Left kidney (tissue), 2 donors: Measurements from ENCODE around the gene BCDIN3D. TPM values are rescaled to one million over a fixed set of nuclear protein-coding genes. Genes with fewer than 3 reads are reported as not detected.

ENCODE experiments used
- DNase-seq: peaks from one replicate; pipeline ENCODE4 v3.0.0-alpha.2; 2013
- polyA plus RNA-seq: library from polyadenylated mRNA; unstranded; fragments of 120-200 nt; gene quantifications from one replicate; pipeline ENCODE4 v1.2.1, GENCODE V29; 2013; ENCODE audit not compliant: insufficient read length

The BCDIN3D gene
- polyA plus RNA-seq, 1 donor = 7.7 TPM

DNA sequence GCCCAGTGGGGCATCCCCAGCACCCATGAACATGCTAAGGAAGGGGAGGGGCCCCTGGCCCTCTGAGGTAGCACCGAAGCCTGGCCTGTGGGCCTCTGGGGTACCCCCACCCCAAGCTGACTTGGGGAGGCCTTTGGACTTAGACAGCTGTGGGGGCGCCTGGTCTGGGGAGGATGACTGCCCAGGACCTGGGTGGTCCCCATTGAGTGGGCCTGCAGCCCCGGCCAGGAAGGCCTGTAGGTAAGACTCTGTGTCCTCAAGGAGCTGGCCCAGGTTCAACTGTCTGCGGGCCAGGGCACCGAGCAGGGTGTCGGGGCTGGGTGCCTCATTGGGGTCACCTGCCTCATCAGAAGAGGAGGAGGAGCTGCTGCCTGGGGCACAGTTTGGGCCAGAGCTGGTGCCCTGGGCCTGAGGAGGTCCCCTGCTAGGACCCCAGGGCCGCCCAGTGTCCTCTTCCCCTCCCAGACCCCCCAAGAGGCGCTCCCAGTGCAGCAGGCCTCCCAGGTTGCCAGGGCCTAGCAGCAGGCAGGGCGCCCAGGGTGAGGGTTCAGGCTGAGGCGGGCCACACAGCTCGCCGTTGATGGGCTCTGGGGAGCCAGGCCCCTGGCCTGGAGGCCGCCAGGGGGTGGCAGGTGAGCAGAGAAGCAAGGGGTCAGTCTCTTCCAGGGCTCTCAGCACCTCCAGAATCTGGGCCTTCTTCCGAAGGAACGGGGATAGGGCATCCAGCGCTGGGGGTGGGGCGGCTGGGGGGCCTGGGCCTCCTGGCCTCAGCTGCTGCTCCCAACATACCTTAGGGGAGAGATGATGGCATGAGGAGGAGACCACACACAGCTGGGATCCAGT lies 46.1 kb downstream of the BCDIN3D start:
- no peak for DNase-seq

DNA sequence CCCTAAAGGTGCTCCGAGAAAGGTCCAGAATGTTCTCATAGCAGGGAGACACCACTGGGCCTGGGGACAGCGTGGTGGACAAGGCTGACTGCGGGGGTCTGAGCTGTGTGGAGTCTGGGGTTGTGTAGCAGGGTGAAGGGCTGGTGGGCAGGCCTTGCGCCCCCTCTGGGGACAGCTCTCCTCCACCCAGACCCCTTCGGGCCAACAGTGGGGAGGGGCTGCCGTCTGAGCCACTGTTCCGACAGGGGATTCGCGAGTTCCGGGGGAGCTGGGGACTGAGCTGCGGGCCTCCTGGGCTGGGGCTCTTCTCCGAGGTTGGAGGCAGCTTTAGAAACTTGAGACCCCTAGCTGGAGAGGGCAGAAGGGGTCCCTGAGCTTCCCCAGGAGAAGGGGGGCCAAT lies 46.8 kb downstream of the BCDIN3D start:
- DNase-seq = no peak

DNA sequence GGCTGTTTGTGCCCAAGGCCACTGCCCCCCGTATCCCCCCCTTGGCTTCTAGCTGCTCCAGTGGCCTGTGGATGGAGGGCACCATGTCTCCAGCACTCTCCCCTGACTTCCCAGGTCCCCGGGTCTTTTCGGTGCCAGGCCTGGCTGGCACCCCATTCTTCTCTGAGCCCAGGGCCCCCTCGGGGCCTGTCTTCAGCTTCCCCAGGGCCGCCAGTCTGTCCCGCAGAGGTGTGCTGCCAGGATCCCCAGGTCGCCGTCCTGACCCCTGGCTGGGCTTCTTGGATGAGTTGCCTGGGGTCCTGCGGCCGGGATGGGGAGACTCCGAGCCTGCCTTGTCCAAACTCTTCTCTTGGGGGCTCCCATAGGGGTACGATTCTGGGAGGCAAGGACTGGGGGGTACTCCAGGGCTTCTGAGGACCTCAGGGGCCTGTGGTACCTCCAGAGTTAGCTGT lies 47.2 kb downstream of the BCDIN3D start:
- DNase-seq = no peak

DNA sequence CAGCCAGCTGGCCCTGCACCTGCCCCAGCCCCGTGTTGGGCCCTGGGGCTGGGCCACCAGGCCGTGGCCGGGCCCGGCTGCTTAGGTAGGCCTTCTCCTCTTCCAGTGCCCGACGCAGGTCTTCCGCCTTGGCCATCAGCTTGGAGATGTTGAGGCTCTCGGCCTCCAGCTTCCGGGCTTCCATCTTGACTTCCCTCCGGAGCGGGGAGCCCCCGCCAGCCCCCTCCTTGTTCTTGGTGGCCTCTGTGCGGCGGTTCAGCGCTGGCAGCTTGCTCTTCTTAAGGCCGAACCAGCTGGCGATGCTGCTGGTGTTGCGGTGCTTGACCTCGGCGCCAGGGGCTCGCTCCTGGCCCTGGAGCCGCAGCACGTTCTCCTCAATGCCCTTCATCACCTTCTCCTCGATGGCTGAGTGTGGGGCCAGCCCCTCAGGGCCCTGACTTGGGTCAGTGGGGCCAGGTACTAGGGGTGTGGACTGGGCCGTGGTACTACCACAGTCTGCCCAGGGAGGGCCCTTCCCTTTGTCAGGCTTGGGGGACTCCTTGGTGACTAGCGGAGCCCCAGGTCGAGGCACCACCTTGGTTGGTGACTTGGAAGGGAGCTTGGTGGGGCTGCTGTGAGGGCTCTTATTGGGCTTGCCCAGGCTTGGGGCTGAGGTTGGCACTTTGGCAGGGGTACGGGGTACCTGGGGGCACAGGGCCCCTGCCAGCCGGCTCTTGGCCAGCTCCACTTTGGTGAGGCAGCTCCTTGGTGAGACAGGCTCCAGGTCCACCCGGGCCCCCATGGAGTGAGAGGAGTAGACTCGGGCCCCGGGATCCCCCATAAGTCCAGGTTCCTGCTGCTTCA lies 47.9 kb downstream of the BCDIN3D start:
- DNase-seq = no peak

DNA sequence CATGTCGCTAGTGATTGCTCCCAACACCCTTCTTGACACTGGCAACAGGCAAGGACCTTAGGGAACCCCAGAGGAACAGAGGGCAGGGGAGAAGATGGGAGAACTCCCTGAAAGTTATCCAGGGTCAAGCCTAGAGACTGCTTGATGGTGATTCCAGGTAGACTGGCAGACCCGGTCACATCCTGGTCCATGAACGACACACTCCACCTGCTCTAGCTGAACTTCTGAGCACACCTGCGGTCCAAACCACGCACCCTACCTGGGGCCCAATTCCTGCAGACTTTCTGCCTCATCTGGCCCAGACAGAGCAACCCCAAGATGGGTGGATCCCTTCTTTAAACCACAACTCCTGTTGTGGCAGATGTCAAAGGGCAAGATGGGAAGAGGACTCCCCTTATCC lies 48.9 kb downstream of the BCDIN3D start:
- DNase-seq = no peak

DNA sequence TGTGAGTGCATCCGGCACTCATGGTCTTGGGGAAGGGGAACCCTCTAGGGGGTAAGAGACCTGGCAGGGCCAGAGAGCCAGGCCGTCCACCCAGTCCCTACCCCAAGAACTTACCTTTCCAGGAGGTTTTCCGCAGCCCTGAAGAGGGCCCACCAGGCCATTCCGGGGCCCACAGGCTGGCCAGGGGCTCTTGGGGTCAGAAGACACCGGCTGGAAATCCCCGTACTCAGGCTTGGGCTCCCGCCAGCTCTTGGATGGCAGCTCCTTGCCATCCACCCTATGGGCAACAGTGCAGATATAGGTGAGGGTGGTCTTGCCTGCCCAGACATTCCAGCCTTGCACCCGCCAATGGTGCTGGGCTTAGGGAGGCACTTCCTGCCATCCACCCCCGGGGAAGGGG lies 49.3 kb downstream of the BCDIN3D start:
- DNase-seq = no peak

DNA sequence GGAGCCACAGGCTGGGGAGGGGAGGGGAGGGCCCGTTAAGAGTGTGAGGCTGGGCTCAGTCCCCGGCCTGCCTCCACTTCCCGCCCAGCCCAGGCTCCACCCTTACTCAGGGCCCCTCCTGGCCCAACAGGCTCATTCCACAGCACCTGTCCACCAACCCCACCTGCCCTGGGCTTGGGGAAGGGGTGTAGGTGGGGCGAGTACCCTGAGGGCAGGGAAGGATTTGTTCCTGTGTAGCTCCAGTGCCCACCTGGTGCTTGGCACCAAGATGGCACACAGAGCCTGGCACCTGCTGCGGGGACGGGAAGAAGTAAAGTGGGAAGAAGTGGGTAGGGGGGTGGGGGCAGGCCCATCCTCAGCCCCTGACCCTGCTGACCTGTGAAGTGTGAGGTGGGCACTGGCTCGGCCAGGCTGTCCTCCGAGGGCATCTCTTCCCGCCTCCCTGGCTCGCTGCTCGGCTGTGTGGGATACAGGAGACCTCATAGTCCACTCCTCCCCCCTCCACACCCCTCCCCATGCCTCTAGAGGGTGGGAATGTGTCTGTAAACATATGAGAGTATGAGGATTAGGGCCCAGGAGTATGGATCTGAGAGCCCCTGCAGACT lies 49.8 kb downstream of the BCDIN3D start:
- no peak for DNase-seq

DNA sequence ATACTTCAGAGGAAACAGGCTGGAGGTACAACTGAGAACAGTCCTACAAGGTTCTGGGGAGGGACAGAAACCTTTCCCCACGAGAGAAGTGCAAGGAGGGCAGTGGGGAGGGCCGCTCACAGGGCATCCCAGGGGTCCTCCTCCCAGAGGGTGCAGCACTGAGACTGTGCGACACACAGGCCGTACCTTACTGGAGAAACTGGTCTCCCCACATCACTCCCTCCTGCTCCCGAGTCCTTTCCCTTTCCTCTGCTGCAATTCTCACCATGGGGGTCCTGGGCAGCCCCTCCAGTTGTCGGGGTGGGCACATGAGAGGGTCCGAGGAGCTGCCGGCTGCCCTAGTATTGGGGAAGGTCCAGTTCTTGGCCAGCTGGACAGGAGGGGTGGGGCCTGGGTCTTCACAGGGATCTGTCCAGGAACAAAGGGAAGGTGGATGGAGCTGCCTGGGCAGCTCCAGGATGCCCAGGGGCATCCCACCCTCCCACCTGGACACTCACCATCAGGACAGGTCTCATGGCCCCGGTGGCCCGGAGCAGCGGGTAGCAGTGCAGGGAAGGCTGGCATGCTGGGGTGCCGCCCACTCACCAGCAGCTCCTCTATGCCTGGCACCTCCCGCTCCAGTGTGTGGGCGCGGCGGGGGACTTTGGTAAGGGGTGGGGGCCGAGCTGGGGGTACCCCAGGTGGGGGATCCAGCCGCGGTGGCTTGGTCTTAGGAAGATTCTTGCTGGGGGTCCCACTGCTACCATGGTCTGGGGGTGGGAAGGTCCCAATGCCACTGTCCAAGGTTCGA lies 50.5 kb downstream of the BCDIN3D start:
- DNase-seq = no peak

DNA sequence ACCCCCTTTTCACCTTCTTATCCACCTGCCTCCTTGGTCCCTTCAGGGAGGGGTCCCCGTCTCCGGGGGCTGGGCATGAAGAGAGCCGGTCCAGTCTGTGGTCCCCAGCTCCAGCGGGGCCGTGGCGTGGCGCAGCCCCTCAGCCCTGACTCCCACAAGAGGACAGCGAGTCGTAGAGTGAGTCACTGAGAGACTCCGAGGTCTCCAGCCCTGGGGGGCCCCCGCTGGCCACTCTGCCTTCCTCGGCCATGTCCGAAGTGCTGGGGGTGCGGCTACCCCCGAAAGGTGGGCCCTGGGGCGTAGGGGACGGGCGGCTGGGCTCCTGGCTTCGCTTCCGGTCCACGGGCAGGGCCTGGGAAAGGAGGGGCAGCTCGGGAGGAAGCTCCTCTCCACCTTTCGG lies 51.2 kb downstream of the BCDIN3D start:
- no peak for DNase-seq

DNA sequence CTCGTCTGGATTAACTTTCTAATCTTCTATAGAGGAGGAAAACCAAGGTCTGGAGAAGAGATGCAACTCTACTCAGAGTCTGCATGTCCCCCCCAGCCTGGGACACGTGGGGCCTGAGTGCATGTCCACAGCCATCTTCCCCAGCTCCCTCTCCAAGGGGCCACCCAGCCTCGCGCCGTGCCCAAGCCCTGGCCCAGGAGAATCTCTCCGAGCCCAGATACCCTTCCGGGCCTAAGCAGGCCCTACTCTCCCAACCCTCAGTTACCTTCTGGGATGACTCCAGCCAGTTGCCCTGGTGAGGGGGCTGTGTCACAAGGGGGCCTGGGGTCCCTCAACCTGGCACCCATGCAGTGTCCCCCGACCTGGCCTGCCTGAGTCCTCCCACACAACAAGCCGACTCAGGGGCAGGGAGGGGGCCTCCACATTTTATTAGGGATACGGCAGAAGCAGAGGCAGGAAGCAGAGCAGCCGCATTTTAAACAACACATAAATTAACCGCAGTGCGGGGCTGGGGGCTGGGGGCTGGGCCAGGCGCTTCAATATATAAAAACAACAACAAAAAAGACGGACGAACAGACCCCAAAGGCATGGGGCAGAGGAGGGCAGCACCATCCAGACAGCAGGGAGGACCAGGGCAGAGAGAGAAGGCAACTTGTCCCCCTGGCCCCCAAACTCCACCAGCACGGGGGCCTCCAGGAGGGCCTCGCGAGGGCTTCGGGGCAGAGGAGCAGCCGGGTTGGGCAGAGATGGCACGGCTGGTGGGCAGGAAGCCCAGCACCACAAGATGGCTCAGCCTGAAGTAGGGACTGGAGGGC lies 52.0 kb downstream of the BCDIN3D start:
- DNase-seq = no peak

DNA sequence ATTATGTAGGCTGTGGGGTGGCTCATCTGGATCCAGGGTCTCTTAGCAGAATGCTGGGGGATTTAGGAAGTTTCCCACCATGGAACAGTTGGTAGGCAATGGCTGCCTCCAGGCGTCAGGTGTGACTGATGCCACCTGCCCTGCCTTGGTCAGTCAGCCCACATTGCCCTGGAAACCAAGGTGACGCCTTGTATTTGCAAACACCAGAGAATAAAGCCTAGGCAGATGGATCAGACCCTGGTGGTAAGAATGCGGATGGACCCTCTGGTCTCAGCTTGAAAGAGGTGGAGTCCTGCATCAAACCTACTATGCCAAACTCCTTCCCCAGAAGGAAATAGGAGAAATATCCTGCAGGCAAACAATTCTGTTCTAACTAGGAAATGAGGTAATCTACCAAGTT lies 52.9 kb downstream of the BCDIN3D start:
- DNase-seq = peak; percentile 28

DNA sequence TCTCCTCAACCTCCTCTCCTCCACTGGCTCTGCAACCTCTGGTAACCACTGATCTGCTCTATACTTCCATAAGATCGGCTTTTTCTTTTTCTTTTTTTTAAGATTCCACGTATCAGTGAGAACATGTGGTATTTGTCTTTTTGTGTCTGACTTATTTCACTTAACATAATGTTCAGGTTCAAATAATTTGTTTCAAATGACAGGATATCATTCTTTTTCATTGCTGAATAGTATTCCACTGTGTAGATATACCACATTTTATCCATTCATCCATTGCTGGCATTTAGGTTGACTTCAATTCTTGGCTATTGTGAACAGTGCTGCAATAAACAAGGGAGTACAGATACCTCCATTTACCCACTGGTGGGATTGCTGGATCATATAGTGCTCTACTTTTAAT lies 55.2 kb downstream of the BCDIN3D start:
- no peak for DNase-seq

Other genes with a start within 250 kb of the BCDIN3D start
- gene FAM186B, start 237.5 kb downstream of the BCDIN3D start, polyA plus RNA-seq = 3.1 TPM
- gene PRPF40B, start 219.5 kb downstream of the BCDIN3D start, polyA plus RNA-seq = 29.5 TPM
- gene FMNL3, start 135.7 kb downstream of the BCDIN3D start, polyA plus RNA-seq = 46.3 TPM
- 721 TPM for gene TMBIM6, start 101.5 kb downstream of the BCDIN3D start, polyA plus RNA-seq
- 18.3 TPM for gene NCKAP5L, start 14.7 kb downstream of the BCDIN3D start, polyA plus RNA-seq
- 3.5 TPM for gene FAIM2, start 60.8 kb upstream of the BCDIN3D start, polyA plus RNA-seq
- 50.4 TPM for gene AQP2, start 107.6 kb upstream of the BCDIN3D start, polyA plus RNA-seq
- 1.2 TPM for gene AQP5, start 118.8 kb upstream of the BCDIN3D start, polyA plus RNA-seq
- 21.1 TPM for gene AQP6, start 129.8 kb upstream of the BCDIN3D start, polyA plus RNA-seq
- gene RACGAP1, start 182.4 kb upstream of the BCDIN3D start, polyA plus RNA-seq = 70.8 TPM
- 5.8 TPM for gene ASIC1, start 214.5 kb upstream of the BCDIN3D start, polyA plus RNA-seq
- 209 TPM for gene SMARCD1, start 242.2 kb upstream of the BCDIN3D start, polyA plus RNA-seq